H1 (cell line): Measurements from ENCODE around the gene TMEM164. TPM values are rescaled to one million over a fixed set of nuclear protein-coding genes. Genes with fewer than 3 reads are reported as not detected.

Experiments
- CTCF ChIA-PET: fragments of 300-600 bp; sonication (Branson Sonifier 250); formaldehyde crosslinking; loops from one replicate; lab custom pipeline; 2021; ENCODE audit not compliant: partially characterized antibody; lab: Charles Lee
- POLR2A ChIA-PET: fragments of 300-600 bp; sonication (Branson Sonifier 250); formaldehyde crosslinking; loops from one replicate; lab custom pipeline; 2021; ENCODE audit warnings: inconsistent platforms; ENCODE audit not compliant: partially characterized antibody; lab: Charles Lee
- DNase-seq, 2 experiments: peaks; one replicate each; pipeline versions ENCODE4 v3.0.0 to v3.0.0-alpha.2; 2010 to 2022; ENCODE audit warnings: low spot score in 2 of 2, low read depth in 1 of 2, mixed read lengths in 1 of 2
- FAIRE-seq: peaks from 2 replicates; lab custom pipeline; 2011; peaks lifted over from hg19 to GRCh38; lab: Jason Lieb, UNC
- H2AFZ ChIP-seq: 2 replicates; pipeline ENCODE4 v1.8.1; 2012; ENCODE audit warnings: low read length, inconsistent platforms
- H2AK5ac ChIP-seq: 2 replicates; pipeline ENCODE4 v1.6.1; 2013; ENCODE audit warnings: low read depth, low read length
- H2BK120ac ChIP-seq: replicated peaks from 2 replicates; pipeline ENCODE3; 2013; ENCODE audit warnings: low read depth, low read length, inconsistent platforms
- H2BK12ac ChIP-seq: 2 replicates; pipeline ENCODE4 v1.6.1; 2013; ENCODE audit warnings: low read depth, low read length
- H2BK15ac ChIP-seq: 2 replicates; pipeline ENCODE4 v1.6.1; 2013; ENCODE audit warnings: low read length
- H2BK20ac ChIP-seq: 2 replicates; pipeline ENCODE4 v1.6.1; 2013; ENCODE audit warnings: low read length
- H2BK5ac ChIP-seq: 2 replicates; pipeline ENCODE4 v1.6.1; 2013; ENCODE audit warnings: low read depth, low read length
- H3K14ac ChIP-seq: 2 replicates; pipeline ENCODE4 v1.6.1; 2013; ENCODE audit warnings: inconsistent platforms; ENCODE audit not compliant: insufficient read length
- H3K18ac ChIP-seq: 2 replicates; pipeline ENCODE4 v1.6.1; 2013; ENCODE audit warnings: low read length; ENCODE audit errors: extremely low read depth
- H3K23ac ChIP-seq: 2 replicates; pipeline ENCODE4 v1.6.1; 2013; ENCODE audit warnings: inconsistent platforms; ENCODE audit not compliant: insufficient read length
- H3K23me2 ChIP-seq: 2 replicates; pipeline ENCODE4 v1.6.1; 2013; ENCODE audit warnings: low read depth, low read length
- H3K27ac ChIP-seq: 2 replicates; pipeline ENCODE4 v1.6.1; 2011; ENCODE audit warnings: low read depth, low read length, inconsistent platforms
- H3K27me3 ChIP-seq, 4 experiments: replicated peaks in 1 of 4; 1 replicate in 1 of 4; 2 replicates in 3 of 4; pipeline versions ENCODE4 v1.6.1 to v1.8.1; 2011 to 2013; ENCODE audit warnings: low read length in 3 of 4, mild to moderate bottlenecking in 3 of 4, inconsistent platforms in 2 of 4, mixed read lengths in 2 of 4, moderate library complexity in 1 of 4; ENCODE audit not compliant: control insufficient read depth in 3 of 4, insufficient read depth in 3 of 4; ENCODE audit errors: extremely low read depth in 1 of 4
- H3K36me3 ChIP-seq, 4 experiments: 2 replicates each; pipeline versions ENCODE4 v1.6.1 to v1.8.1; 2011 to 2013; ENCODE audit warnings: mild to moderate bottlenecking in 4 of 4, low read length in 3 of 4, moderate library complexity in 2 of 4, control low read depth in 1 of 4, inconsistent platforms in 1 of 4; ENCODE audit not compliant: insufficient read depth in 4 of 4, control insufficient read depth in 2 of 4
- H3K4ac ChIP-seq: replicated peaks from 2 replicates; pipeline ENCODE3; 2013; ENCODE audit warnings: low read length, low read depth, mixed read lengths, inconsistent platforms; ENCODE audit not compliant: insufficient read length
- H3K4me1 ChIP-seq, 4 experiments: replicated peaks in 1 of 4; 1 replicate in 1 of 4; 2 replicates in 3 of 4; pipeline versions ENCODE4 v1.6.1 to v1.8.1; 2011 to 2013; ENCODE audit warnings: low read length in 3 of 4, inconsistent platforms in 2 of 4, mixed read lengths in 1 of 4; ENCODE audit not compliant: insufficient read depth in 4 of 4, control insufficient read depth in 3 of 4
- H3K4me2 ChIP-seq, 2 experiments: 2 replicates each; pipeline versions ENCODE4 v1.6.1 to v1.8.1; 2011 to 2013; ENCODE audit warnings: low read depth in 2 of 2, low read length in 2 of 2, control low read depth in 1 of 2, inconsistent platforms in 1 of 2, mild to moderate bottlenecking in 1 of 2; ENCODE audit not compliant: insufficient read depth in 1 of 2
- H3K4me3 ChIP-seq, 4 experiments: fragments of 200-600, 300-600 bp in 1 of 4; sonication (generic), shearing (Covaris generic), sonication (Bioruptor Twin) in 1 of 4; 2 replicates each; pipeline versions ENCODE4 v1.5.1 to v1.8.1; 2011 to 2016; ENCODE audit warnings: low read length in 4 of 4, low read depth in 3 of 4, control low read depth in 2 of 4, inconsistent platforms in 2 of 4, mild to moderate bottlenecking in 2 of 4, mixed read lengths in 1 of 4, moderate library complexity in 1 of 4; ENCODE audit not compliant: insufficient read depth in 2 of 4; ENCODE audit errors: extremely low read depth in 1 of 4
- H3K56ac ChIP-seq: replicated peaks from 2 replicates; pipeline ENCODE3; 2013; ENCODE audit warnings: low read depth, mild to moderate bottlenecking, mixed read lengths, low read length, inconsistent platforms; ENCODE audit not compliant: insufficient read length
- H3K79me1 ChIP-seq: 2 replicates; pipeline ENCODE4 v1.6.1; 2013; ENCODE audit warnings: low read depth, low read length, control low read depth
- H3K79me2 ChIP-seq, 2 experiments: 2 replicates each; pipeline versions ENCODE4 v1.6.1 to v1.8.1; 2012 to 2013; ENCODE audit warnings: low read length in 2 of 2, mild to moderate bottlenecking in 2 of 2, inconsistent platforms in 1 of 2; ENCODE audit not compliant: insufficient read depth in 2 of 2, control insufficient read depth in 1 of 2
- H3K9ac ChIP-seq, 4 experiments: replicated peaks in 1 of 4; 1 replicate in 1 of 4; 2 replicates in 3 of 4; pipeline versions ENCODE4 v1.6.1 to v1.8.1; 2011 to 2013; ENCODE audit warnings: low read depth in 3 of 4, low read length in 3 of 4, control low read depth in 2 of 4, mild to moderate bottlenecking in 2 of 4, moderate library complexity in 2 of 4, inconsistent platforms in 1 of 4; ENCODE audit errors: extremely low read depth in 1 of 4
- H3K9me3 ChIP-seq, 2 experiments: 2 replicates each; pipeline versions ENCODE4 v1.6.1 to v1.8.1; 2012 to 2013; ENCODE audit warnings: mild to moderate bottlenecking in 2 of 2, moderate library complexity in 2 of 2, control low read depth in 1 of 2, inconsistent platforms in 1 of 2, low read depth in 1 of 2, low read length in 1 of 2, mixed read lengths in 1 of 2; ENCODE audit not compliant: insufficient read depth in 2 of 2
- H4K20me1 ChIP-seq, 2 experiments: replicated peaks in 1 of 2; 2 replicates each; pipeline versions ENCODE3 to v1.8.1; 2011 to 2013; ENCODE audit warnings: inconsistent platforms in 2 of 2, low read length in 2 of 2, mild to moderate bottlenecking in 1 of 2; ENCODE audit not compliant: insufficient read depth in 2 of 2, control insufficient read depth in 1 of 2
- H4K5ac ChIP-seq: 2 replicates; pipeline ENCODE4 v1.6.1; 2013; ENCODE audit warnings: low read length, low read depth, mixed read lengths, inconsistent platforms; ENCODE audit not compliant: insufficient read length
- H4K8ac ChIP-seq: 2 replicates; pipeline ENCODE4 v1.8.0; 2013; ENCODE audit warnings: mild to moderate bottlenecking, moderate library complexity, low read length, inconsistent platforms; ENCODE audit not compliant: insufficient read depth; ENCODE audit errors: extremely low read depth
- H4K91ac ChIP-seq: replicated peaks from 2 replicates; pipeline ENCODE3; 2013; ENCODE audit warnings: low read length, mixed read lengths, inconsistent platforms; ENCODE audit not compliant: insufficient read length
- ASH2L ChIP-seq: fragments of 200-600, 300-600 bp; sonication (generic); IDR thresholded peaks from one replicate; pipeline ENCODE4 v1.7.1; 2017; ENCODE audit warnings: low read length
- ATF2 ChIP-seq: IDR thresholded peaks from 2 replicates; pipeline ENCODE4 v1.6.1; 2012; ENCODE audit warnings: low read length, inconsistent platforms
- CBX5 ChIP-seq: fragments of 300-800, 300-1000 bp; sonication (generic); IDR thresholded peaks from 2 replicates; pipeline ENCODE4 v1.7.1; 2016; ENCODE audit warnings: antibody characterized with exemption, low read length, low read depth
- CBX8 ChIP-seq: fragments of 300-800, 300-1000 bp; sonication (generic); IDR thresholded peaks from 2 replicates; pipeline ENCODE4 v1.7.1; 2016; ENCODE audit warnings: low read depth, low read length, borderline replicate concordance
- CREB1 ChIP-seq: IDR thresholded peaks from 2 replicates; pipeline ENCODE4 v1.6.1; 2012; ENCODE audit warnings: inconsistent platforms
- CTBP2 ChIP-seq: IDR thresholded peaks from 2 replicates; pipeline ENCODE4 v1.7.0; 2011; ENCODE audit warnings: borderline replicate concordance, mild to moderate bottlenecking, moderate library complexity, mixed read lengths, low read length; ENCODE audit not compliant: insufficient read depth, insufficient read length
- E2F6 ChIP-seq: IDR thresholded peaks from 2 replicates; pipeline ENCODE4 v1.6.1; 2012; ENCODE audit warnings: inconsistent platforms
- GTF2F1 ChIP-seq: IDR thresholded peaks from 2 replicates; pipeline ENCODE4 v1.6.1; 2012; ENCODE audit warnings: low read depth, low read length, improper control_type of control experiment, borderline replicate concordance
- MAFK ChIP-seq: IDR thresholded peaks from 2 replicates; pipeline ENCODE4 v1.6.1; 2012; ENCODE audit warnings: low read depth, mild to moderate bottlenecking, improper control_type of control experiment, low read length
- USF2 ChIP-seq: IDR thresholded peaks from 2 replicates; pipeline ENCODE4 v1.6.1; 2011; ENCODE audit warnings: low read length, improper control_type of control experiment
- ZNF274 ChIP-seq: IDR thresholded peaks from 2 replicates; pipeline ENCODE4 v1.7.0; 2012; ENCODE audit warnings: low read length, borderline replicate concordance; ENCODE audit errors: extremely low read depth
- polyA plus RNA-seq, 7 experiments: library from polyadenylated mRNA; depleted of rRNA in 3 of 7; stranded (reverse) in 5 of 7; unstranded in 2 of 7; fragments of >200 nt in 5 of 7; fragments of 200-250 nt in 2 of 7; gene quantifications; 1 replicate in 5 of 7; 2 replicates in 1 of 7; 4 replicates in 1 of 7; pipeline versions ENCODE4 v1.2.1 to v1.2.3, GENCODE V29; 2011 to 2013; ENCODE audit warnings: missing spikeins in 2 of 7, mixed read lengths in 2 of 7
- total RNA-seq: library from RNA; stranded (reverse); fragmentation: NEBNext Ultra II Directional; extraction: Animal tissue kit (Norgen Biotek cat#: 25700); gene quantifications from 2 replicates; pipeline ENCODE4 v1.2.1, GENCODE V29; 2021

The TMEM164 gene
- total and polyA plus RNA-seq, 2 of the 8 experiments (the other 6 are each of a cell fraction or from before 2014, with no cell fraction given) = 7.3 to 14.8 TPM

GRCh38 chrX:109958266-109958665, 44.6 kb upstream of the TMEM164 start:
- ChIA-PET CTCF (no interaction called here), POLR2A (no interaction called here)

More at GRCh38 chrX:109958266-109958665, 44.6 kb upstream of the TMEM164 start:
- Histone ChIP-seq H3K9me3 (no peaks in the 10 kb centered on the region), H2AFZ (no peak overlapping the region), H2AK5ac (no peak overlapping the region), H3K4me1 (no peaks in the 10 kb centered on the region), H3K4ac (no peak overlapping the region), H4K91ac (no peak overlapping the region), H2BK20ac (no peak overlapping the region), H3K36me3 (no peaks in the 10 kb centered on the region), H3K23ac (no peak overlapping the region), H3K4me2 (no peak overlapping the region), H2BK12ac (no peak overlapping the region), H3K14ac (no peak overlapping the region), H4K5ac (no peak overlapping the region), H2BK15ac (no peak overlapping the region), H3K27me3 (no peaks in the 10 kb centered on the region), H4K20me1 (no peaks in the 10 kb centered on the region), H4K8ac (no peak overlapping the region), H2BK5ac (no peak overlapping the region), H3K79me1 (no peaks in the 10 kb centered on the region), H3K9ac (no peak overlapping the region), H3K27ac (no peak overlapping the region), H3K79me2 (no peaks in the 10 kb centered on the region), H3K18ac (no peak overlapping the region), H3K4me3 (no peak overlapping the region), H3K23me2 (no peaks in the 10 kb centered on the region), H2BK120ac (no peak overlapping the region), H3K56ac (no peak overlapping the region)
- TF ChIP-seq USF2 (no peak), E2F6 (no peak), MAFK (no peak), CTBP2 (no peak), CBX8 (no peak), ZNF274 (no peak), GTF2F1 (no peak), CBX5 (no peak), ASH2L (no peak), CREB1 (no peak), ATF2 (no peak)
- no peak for DNase-seq
- peak; percentile 50 for FAIRE-seq
